Uterus (tissue), 4 donors: Measurements from ENCODE around the gene AKT3. TPM values are rescaled to one million over a fixed set of nuclear protein-coding genes. Genes with fewer than 3 reads are reported as not detected.
"Not testable (repeated sequence)": the region's sequence is repeated elsewhere in the genome, so short reads cannot be mapped to it uniquely, and the experiment has no call there.

Experiments used
- DNase-seq, 2 donors: peaks; one replicate each; pipeline ENCODE4 v3.0.0-alpha.2; 2019 to 2020
- H3K27ac ChIP-seq, 2 donors: fragments of 200-600 bp; sonication (generic); 1 replicate in 1 of 2; 2 replicates in 1 of 2; pipeline ENCODE4 v1.5.1; 2016 to 2018
- H3K27me3 ChIP-seq, 2 donors: fragments of 200-600 bp; sonication (generic); one replicate each; pipeline ENCODE4 v1.5.1; 2018 to 2019; ENCODE audit warnings: control low read depth in 1 of 2
- H3K36me3 ChIP-seq, 2 donors: fragments of 200-600 bp; sonication (generic); one replicate each; pipeline ENCODE4 v1.5.1; 2019; ENCODE audit warnings: control low read depth in 1 of 2
- H3K4me1 ChIP-seq, 2 donors: fragments of 200-600 bp; sonication (generic); one replicate each; pipeline ENCODE4 v1.5.1; 2018 to 2019; ENCODE audit warnings: control low read depth in 1 of 2
- H3K4me3 ChIP-seq, 2 donors: fragments of 200-600 bp; sonication (generic); 1 replicate in 1 of 2; 2 replicates in 1 of 2; pipeline ENCODE4 v1.5.1; 2018 to 2019; ENCODE audit warnings: mild to moderate bottlenecking in 1 of 2
- H3K9me3 ChIP-seq, 2 donors: fragments of 200-600 bp; sonication (generic); one replicate each; pipeline ENCODE4 v1.5.1; 2019; ENCODE audit warnings: control low read depth in 1 of 2
- CTCF ChIP-seq, 4 experiments: fragments of 200-600 bp in 2 of 4; fragments of 450-650 bp in 2 of 4; sonication (generic) in 2 of 4; IDR thresholded peaks; one replicate each; pipeline ENCODE4 v1.5.1; 2016 to 2019; ENCODE audit warnings: antibody characterized with exemption in 4 of 4, mild to moderate bottlenecking in 2 of 4, moderate library complexity in 1 of 4
- POLR2A ChIP-seq, 2 donors: fragments of 450-650 bp; IDR thresholded peaks; one replicate each; pipeline ENCODE4 v1.6.1; 2016; ENCODE audit warnings: antibody characterized with exemption in 2 of 2, mild to moderate bottlenecking in 1 of 2, moderate library complexity in 1 of 2
- intact Hi-C: fragments of 100-400 bp; cut with DNase I; formaldehyde crosslinking; loops from one replicate; pipeline ENCODE4 v1.15.1; 2023; ENCODE audit warnings: low total_unique reads
- total RNA-seq, 4 donors: library from RNA; depleted of rRNA in 3 of 4; stranded (reverse); fragments of >200 nt in 3 of 4; gene quantifications; one replicate each; pipeline versions ENCODE4 v1.1.0 to v1.2.4, GENCODE V29; 2014 to 2023
- donor health status: DM: yes; HTN: yes; CAD: no.

Gene AKT3
- total RNA-seq, 4 donors from 2014 or later, result 39.2 to 227 (median 97.6) TPM

- no peak overlapping the region for H3K4me3 ChIP-seq
- H3K9me3 ChIP-seq, result no peaks in the 10 kb centered on the region
- intact Hi-C loops, result no loop called here
- DNase-seq, result peak in 1 of 2 donors; percentile 78
- no peaks in the 10 kb centered on the region for H3K27me3 ChIP-seq
- TF ChIP-seq CTCF (IDR thresholded peaks at IDR 0.05) (no peak), POLR2A (IDR thresholded peaks at IDR 0.05) (no peak)
- no peaks in the 10 kb centered on the region for H3K36me3 ChIP-seq
- peaks cover 9 to 11% of the 10 kb centered on the region in 2 donors for H3K4me1 ChIP-seq
- peak overlapping the region; percentile 72 to 93 for H3K27ac ChIP-seq
Observed at GRCh38 chr1:243791586-243792267, 58.3 kb downstream of the AKT3 start.

GRCh38 chr1:243790404-243790803 lies 59.6 kb downstream of the AKT3 start:
- DNase-seq, result no peak
- intact Hi-C loops, result no loop called here
- H3K27ac ChIP-seq, result peak overlapping the region; percentile 72 to 93
- H3K27me3 ChIP-seq, result no peaks in the 10 kb centered on the region
- H3K36me3 ChIP-seq, result no peaks in the 10 kb centered on the region
- H3K9me3 ChIP-seq, result no peaks in the 10 kb centered on the region
- no peak overlapping the region for H3K4me3 ChIP-seq
- TF ChIP-seq CTCF (IDR thresholded peaks at IDR 0.05) (no peak), POLR2A (IDR thresholded peaks at IDR 0.05) (no peak)
- peaks cover 9 to 18% of the 10 kb centered on the region in 2 donors for H3K4me1 ChIP-seq

- no peaks in the 10 kb centered on the region for H3K27me3 ChIP-seq
- H3K4me3 ChIP-seq, result no peak overlapping the region
- peaks cover 0 to 3% of the 10 kb centered on the region in 2 donors for H3K36me3 ChIP-seq
- intact Hi-C loops, result no loop called here
- DNase-seq, result no peak
- peaks cover 9 to 12% of the 10 kb centered on the region in 2 donors for H3K4me1 ChIP-seq
- peak overlapping the region; percentile 50 to 93 for H3K27ac ChIP-seq
- no peaks in the 10 kb centered on the region for H3K9me3 ChIP-seq
- TF ChIP-seq POLR2A (IDR thresholded peaks at IDR 0.05) (no peak), CTCF (IDR thresholded peaks at IDR 0.05) (no peak)
Observed at GRCh38 chr1:243786531-243786930, 63.5 kb downstream of the AKT3 start.

- no peak overlapping the region for H3K4me3 ChIP-seq
- no peak for DNase-seq
- no peak for TF ChIP-seq POLR2A (IDR thresholded peaks at IDR 0.05)
- no peak for TF ChIP-seq CTCF (IDR thresholded peaks at IDR 0.05)
- H3K4me1 ChIP-seq, result peaks cover 7 to 9% of the 10 kb centered on the region in 2 donors
- peaks cover 0 to 3% of the 10 kb centered on the region in 2 donors for H3K36me3 ChIP-seq
- H3K9me3 ChIP-seq, result no peaks in the 10 kb centered on the region
- intact Hi-C loops, result no loop called here
- H3K27ac ChIP-seq, result no peak overlapping the region
- H3K27me3 ChIP-seq, result no peaks in the 10 kb centered on the region
Observed at GRCh38 chr1:243784506-243784905, 65.5 kb downstream of the AKT3 start.

- Histone ChIP-seq H3K4me3 (no peak overlapping the region), H3K4me1 (peaks cover 4 to 7% of the 10 kb centered on the region in 2 donors), H3K27me3 (no peaks in the 10 kb centered on the region), H3K27ac (no peak overlapping the region), H3K9me3 (no peaks in the 10 kb centered on the region), H3K36me3 (peaks cover 0 to 3% of the 10 kb centered on the region in 2 donors)
- no peak for DNase-seq
- TF ChIP-seq CTCF (IDR thresholded peaks at IDR 0.05) (no peak), POLR2A (IDR thresholded peaks at IDR 0.05) (no peak)
- intact Hi-C loops, result no loop called here
Observed at GRCh38 chr1:243783714-243784113, 66.3 kb downstream of the AKT3 start.

GRCh38 chr1:243772361-243773050 lies 77.5 kb downstream of the AKT3 start:
- H3K4me3 ChIP-seq, H3K9me3 ChIP-seq, H3K4me1 ChIP-seq, H3K36me3 ChIP-seq, H3K27ac ChIP-seq, H3K27me3 ChIP-seq, DNase-seq, intact Hi-C loops: not testable (repeated sequence)
